Prostate gland (tissue), 2 donors: ENCODE results near the gene PGPEP1. TPM values are rescaled to one million over a fixed set of nuclear protein-coding genes. Genes with fewer than 3 reads are reported as not detected.

ENCODE experiments used
- DNase-seq: peaks from one replicate; pipeline ENCODE4 v3.0.0-alpha.2; 2019; ENCODE audit warnings: low spot score
- H3K27ac ChIP-seq, 2 donors: fragments of 200-600 bp; sonication (generic); 2 replicates each; pipeline ENCODE4 v1.5.1; 2017 to 2019
- H3K27me3 ChIP-seq: fragments of 200-600 bp; sonication (generic); replicated peaks from 2 replicates; pipeline ENCODE4 v1.5.1; 2019; ENCODE audit not compliant: insufficient read depth
- H3K36me3 ChIP-seq, 2 donors: fragments of 200-600 bp; sonication (generic); 1 replicate in 1 of 2; 2 replicates in 1 of 2; pipeline versions ENCODE4 v1.5.1 to v1.8.1; 2017 to 2019
- H3K4me1 ChIP-seq: fragments of 200-600 bp; sonication (generic); replicated peaks from 2 replicates; pipeline ENCODE4 v1.5.1; 2019
- H3K4me3 ChIP-seq, 2 donors: fragments of 200-600 bp; sonication (generic); 2 replicates each; pipeline ENCODE4 v1.5.1; 2017 to 2019
- H3K9me3 ChIP-seq: fragments of 200-600 bp; sonication (generic); 2 replicates; pipeline ENCODE4 v1.5.1; 2017
- POLR2A ChIP-seq: fragments of 450-650 bp; IDR thresholded peaks from one replicate; pipeline ENCODE4 v1.6.1; 2016; ENCODE audit warnings: antibody characterized with exemption, mild to moderate bottlenecking
- POLR2AphosphoS5 ChIP-seq: sonication (generic); formaldehyde crosslinking; IDR thresholded peaks from one replicate; pipeline ENCODE4 v1.6.1; 2017; ENCODE audit warnings: antibody characterized with exemption
- WGBS: methylation state at CpG from one replicate; pipeline ENCODE4 v1.1.5; 2018; 5-methylcytosine and 5-hydroxymethylcytosine counted together
- intact Hi-C: fragments of 100-400 bp; cut with DNase I; formaldehyde crosslinking; loops from one replicate; pipeline ENCODE4 v1.14.2; 2022
- total RNA-seq, 2 donors: library from RNA; depleted of rRNA; stranded (reverse); fragments of >200 nt; gene quantifications; one replicate each; pipeline ENCODE4 v1.1.0, GENCODE V29; 2016
- TF ChIP-seq, protein P1 (sequence below), 4 experiments: fragments of 200-600 bp in 2 of 4; fragments of 450-650 bp in 2 of 4; sonication (generic) in 2 of 4; IDR thresholded peaks; 1 replicate in 3 of 4; 2 replicates in 1 of 4; pipeline ENCODE4 v1.5.1; 2016 to 2019; ENCODE audit warnings: antibody characterized with exemption in 4 of 4, mild to moderate bottlenecking in 2 of 4, moderate library complexity in 2 of 4

PGPEP1 gene
- total RNA-seq, 2 donors from 2014 or later, result 18.0 to 37.3 TPM

GRCh38 chr19:18385675-18386542, 45.5 kb downstream of the PGPEP1 start, which contains the start of gene GDF15:
TSS of gene GDF15 (plus strand) at chr19:18386158. CDS start at chr19:18386190, 32 bp downstream.
- TF ChIP-seq, protein P1, sequence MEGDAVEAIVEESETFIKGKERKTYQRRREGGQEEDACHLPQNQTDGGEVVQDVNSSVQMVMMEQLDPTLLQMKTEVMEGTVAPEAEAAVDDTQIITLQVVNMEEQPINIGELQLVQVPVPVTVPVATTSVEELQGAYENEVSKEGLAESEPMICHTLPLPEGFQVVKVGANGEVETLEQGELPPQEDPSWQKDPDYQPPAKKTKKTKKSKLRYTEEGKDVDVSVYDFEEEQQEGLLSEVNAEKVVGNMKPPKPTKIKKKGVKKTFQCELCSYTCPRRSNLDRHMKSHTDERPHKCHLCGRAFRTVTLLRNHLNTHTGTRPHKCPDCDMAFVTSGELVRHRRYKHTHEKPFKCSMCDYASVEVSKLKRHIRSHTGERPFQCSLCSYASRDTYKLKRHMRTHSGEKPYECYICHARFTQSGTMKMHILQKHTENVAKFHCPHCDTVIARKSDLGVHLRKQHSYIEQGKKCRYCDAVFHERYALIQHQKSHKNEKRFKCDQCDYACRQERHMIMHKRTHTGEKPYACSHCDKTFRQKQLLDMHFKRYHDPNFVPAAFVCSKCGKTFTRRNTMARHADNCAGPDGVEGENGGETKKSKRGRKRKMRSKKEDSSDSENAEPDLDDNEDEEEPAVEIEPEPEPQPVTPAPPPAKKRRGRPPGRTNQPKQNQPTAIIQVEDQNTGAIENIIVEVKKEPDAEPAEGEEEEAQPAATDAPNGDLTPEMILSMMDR (IDR thresholded peaks at IDR 0.05), result peak; percentile 17 to 80 (median 60)
- TF ChIP-seq POLR2A, result peak; percentile 80
- TF ChIP-seq POLR2AphosphoS5, result peak; percentile 83
- Histone ChIP-seq H3K27ac (peak within 1 kb of the TSS; percentile 72 to 79), H3K9me3 (no peaks in the 10 kb centered on the region), H3K36me3 (no peaks in the 10 kb centered on the region), H3K4me1 (peaks cover 4% of the 10 kb centered on the region), H3K4me3 (peak within 1 kb of the TSS; percentile 19 to 32), H3K27me3 (no peaks in the 10 kb centered on the region)
- intact Hi-C loops, result no loop called here
- peak; percentile 85 for DNase-seq
- WGBS, result 38% methylated on average over 29 of the region's 33 CpGs

DNA sequence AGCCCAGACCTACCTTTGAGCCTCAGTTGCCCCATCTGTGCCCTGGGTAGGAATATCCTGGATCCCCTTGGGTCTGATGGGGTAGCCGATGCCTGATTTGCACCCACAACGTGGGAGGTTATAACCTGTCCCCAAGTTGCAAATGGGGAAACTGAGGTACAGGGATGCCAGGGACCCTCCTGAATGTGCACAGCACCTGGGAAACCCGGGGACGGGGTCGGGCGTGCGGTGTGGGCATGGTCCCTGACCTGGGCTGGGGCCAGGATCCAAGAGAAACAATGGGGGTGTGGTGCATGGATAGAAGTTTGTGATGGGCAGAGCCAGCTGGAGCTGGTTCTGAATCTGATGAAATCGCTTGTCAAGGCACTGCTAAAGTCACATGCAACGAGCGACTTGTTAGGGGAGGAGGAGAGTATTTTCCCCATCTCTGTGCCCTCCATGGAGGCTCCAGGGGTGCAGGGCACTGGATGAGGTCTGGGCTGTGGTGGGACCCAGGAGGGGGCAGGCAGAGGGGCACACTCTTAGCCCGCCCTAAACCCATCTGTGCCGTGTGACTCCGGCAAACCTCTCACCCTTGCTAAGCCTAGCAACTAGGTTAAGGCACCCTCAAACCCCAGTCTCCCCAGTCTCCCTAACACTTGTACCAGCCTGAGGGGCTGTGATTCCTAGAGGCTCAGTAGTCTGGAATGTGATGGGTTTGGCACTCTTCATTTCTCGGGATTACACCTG, 46.3 kb downstream of the PGPEP1 start:
- 71% methylated on average over 14 of the region's 14 CpGs for WGBS
- Histone ChIP-seq H3K4me3 (peak overlapping the region; percentile 19 to 32), H3K27ac (peak overlapping the region; percentile 72 to 79), H3K4me1 (peaks cover 3% of the 10 kb centered on the region), H3K36me3 (no peaks in the 10 kb centered on the region), H3K27me3 (no peaks in the 10 kb centered on the region), H3K9me3 (no peaks in the 10 kb centered on the region)
- TF ChIP-seq POLR2A (no peak), POLR2AphosphoS5 (no peak)
- TF ChIP-seq, protein P1 (IDR thresholded peaks at IDR 0.05), result no peak
- intact Hi-C loops, result no loop called here
- DNase-seq, result peak; percentile 31

DNA sequence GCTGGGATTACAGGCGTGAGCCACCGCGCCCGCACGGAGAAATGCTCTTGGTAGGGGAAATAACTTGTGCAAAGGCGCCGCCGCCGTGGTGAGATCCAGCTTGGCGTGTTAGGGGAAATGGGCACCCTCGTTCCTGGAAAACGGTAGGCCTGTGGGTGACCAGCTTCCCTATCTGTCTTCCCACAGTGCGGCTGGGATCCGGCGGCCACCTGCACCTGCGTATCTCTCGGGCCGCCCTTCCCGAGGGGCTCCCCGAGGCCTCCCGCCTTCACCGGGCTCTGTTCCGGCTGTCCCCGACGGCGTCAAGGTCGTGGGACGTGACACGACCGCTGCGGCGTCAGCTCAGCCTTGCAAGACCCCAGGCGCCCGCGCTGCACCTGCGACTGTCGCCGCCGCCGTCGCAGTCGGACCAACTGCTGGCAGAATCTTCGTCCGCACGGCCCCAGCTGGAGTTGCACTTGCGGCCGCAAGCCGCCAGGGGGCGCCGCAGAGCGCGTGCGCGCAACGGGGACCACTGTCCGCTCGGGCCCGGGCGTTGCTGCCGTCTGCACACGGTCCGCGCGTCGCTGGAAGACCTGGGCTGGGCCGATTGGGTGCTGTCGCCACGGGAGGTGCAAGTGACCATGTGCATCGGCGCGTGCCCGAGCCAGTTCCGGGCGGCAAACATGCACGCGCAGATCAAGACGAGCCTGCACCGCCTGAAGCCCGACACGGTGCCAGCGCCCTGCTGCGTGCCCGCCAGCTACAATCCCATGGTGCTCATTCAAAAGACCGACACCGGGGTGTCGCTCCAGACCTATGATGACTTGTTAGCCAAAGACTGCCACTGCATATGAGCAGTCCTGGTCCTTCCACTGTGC, 47.9 kb downstream of the PGPEP1 start:
- no peaks in the 10 kb centered on the region for H3K36me3 ChIP-seq
- no peaks in the 10 kb centered on the region for H3K9me3 ChIP-seq
- H3K27ac ChIP-seq, result peak overlapping the region; percentile 72 to 80
- peak; percentile 79 for TF ChIP-seq POLR2AphosphoS5
- peak; percentile 58 for TF ChIP-seq POLR2A
- TF ChIP-seq, protein P1 (IDR thresholded peaks at IDR 0.05), result peak; percentile 99 to 100 (median 99)
- peak overlapping the region; percentile 21 to 32 for H3K4me3 ChIP-seq
- intact Hi-C loops, result no loop called here
- peak; percentile 80 for DNase-seq
- WGBS, result 15% methylated on average over 68 of the region's 86 CpGs
- peaks cover 3% of the 10 kb centered on the region for H3K4me1 ChIP-seq
- no peaks in the 10 kb centered on the region for H3K27me3 ChIP-seq

DNA sequence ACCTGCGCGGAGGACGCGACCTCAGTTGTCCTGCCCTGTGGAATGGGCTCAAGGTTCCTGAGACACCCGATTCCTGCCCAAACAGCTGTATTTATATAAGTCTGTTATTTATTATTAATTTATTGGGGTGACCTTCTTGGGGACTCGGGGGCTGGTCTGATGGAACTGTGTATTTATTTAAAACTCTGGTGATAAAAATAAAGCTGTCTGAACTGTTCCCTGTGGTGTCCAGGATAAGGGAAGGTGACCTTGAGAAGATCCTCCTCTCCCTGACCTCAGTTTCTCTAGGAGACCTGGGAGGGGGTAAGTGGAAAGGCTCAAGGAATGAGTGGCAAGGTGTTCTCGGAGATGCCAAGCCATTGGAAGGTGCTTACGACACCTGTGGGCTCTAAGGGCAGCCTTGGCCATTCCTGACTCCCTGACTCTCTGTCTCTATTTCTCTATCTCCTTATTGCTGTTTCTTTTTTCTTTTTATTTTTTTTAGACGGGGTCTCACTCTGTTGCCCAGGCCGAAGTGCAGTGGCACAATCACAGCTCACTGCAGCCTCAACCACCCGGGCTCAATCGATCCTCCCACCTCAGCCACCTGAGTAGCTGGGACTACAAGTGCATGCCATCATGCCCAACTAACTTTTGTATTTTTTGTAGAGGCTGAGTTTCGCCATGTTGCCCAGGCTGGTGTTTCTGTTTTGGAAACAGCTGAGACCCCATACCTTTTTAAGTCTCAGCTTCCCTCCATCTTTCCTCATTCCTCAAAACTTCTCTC, 48.7 kb downstream of the PGPEP1 start:
- WGBS, result 85% methylated on average over 13 of the region's 13 CpGs
- peaks cover 3% of the 10 kb centered on the region for H3K4me1 ChIP-seq
- peak overlapping the region; percentile 72 to 80 for H3K27ac ChIP-seq
- H3K9me3 ChIP-seq, result no peaks in the 10 kb centered on the region
- intact Hi-C loops, result no loop called here
- H3K4me3 ChIP-seq, result peak overlapping the region in 1 of 2 donors; percentile 32
- DNase-seq, result no peak
- H3K36me3 ChIP-seq, result no peaks in the 10 kb centered on the region
- no peak for TF ChIP-seq POLR2AphosphoS5
- TF ChIP-seq, protein P1 (IDR thresholded peaks at IDR 0.05), result no peak
- TF ChIP-seq POLR2A, result no peak
- no peaks in the 10 kb centered on the region for H3K27me3 ChIP-seq
